HFF-Myc (cell line): ENCODE measurements around the gene BUD31.
A peak's percentile ranks its signal among the peaks of the same experiment; 100 is the strongest.
"Not testable (repeated sequence)": the region's sequence is repeated elsewhere in the genome, so short reads cannot be mapped to it uniquely, and the experiment has no call there.

Source experiments
- DNase-seq: peaks from one replicate; pipeline ENCODE4 v3.0.0-alpha.2; 2011; ENCODE audit warnings: low read depth; ENCODE audit errors: extremely low read depth
- H3K4me3 ChIP-seq: replicated peaks from 2 replicates; pipeline ENCODE4 v1.5.1; 2011; ENCODE audit warnings: low read depth, mild to moderate bottlenecking, control low read depth, low read length
- TF ChIP-seq, protein P1 (sequence below): IDR thresholded peaks from 2 replicates; pipeline ENCODE4 v1.5.1; 2012; ENCODE audit warnings: mild to moderate bottlenecking, low read depth, low read length, control low read depth; ENCODE audit errors: missing control alignments

Gene BUD31

DNA sequence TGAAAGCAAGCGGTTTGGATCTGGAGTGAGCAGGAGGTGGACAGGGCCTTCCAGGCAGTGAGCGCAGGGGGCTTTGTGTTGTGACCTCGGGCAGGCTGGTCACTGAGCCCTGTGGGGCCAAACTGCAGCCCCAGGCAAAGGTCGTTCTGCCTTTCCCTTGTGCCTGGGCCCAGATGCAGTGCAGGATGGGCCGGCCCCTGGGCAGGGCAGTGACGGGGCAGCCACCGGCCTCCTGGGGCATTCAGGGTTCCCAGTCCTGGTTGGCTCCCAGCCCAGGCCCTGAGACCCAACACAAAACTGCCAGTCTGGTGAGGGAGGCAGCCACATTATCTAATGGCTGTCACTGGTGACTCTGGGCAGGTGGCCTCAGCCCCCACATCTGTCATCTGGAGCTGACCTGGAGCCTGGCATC lies 27.1 kb upstream of the BUD31 start:
- TF ChIP-seq, protein P1, sequence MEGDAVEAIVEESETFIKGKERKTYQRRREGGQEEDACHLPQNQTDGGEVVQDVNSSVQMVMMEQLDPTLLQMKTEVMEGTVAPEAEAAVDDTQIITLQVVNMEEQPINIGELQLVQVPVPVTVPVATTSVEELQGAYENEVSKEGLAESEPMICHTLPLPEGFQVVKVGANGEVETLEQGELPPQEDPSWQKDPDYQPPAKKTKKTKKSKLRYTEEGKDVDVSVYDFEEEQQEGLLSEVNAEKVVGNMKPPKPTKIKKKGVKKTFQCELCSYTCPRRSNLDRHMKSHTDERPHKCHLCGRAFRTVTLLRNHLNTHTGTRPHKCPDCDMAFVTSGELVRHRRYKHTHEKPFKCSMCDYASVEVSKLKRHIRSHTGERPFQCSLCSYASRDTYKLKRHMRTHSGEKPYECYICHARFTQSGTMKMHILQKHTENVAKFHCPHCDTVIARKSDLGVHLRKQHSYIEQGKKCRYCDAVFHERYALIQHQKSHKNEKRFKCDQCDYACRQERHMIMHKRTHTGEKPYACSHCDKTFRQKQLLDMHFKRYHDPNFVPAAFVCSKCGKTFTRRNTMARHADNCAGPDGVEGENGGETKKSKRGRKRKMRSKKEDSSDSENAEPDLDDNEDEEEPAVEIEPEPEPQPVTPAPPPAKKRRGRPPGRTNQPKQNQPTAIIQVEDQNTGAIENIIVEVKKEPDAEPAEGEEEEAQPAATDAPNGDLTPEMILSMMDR = no peak

GRCh38 chr7:99383203-99383602 lies 25.6 kb upstream of the BUD31 start:
- no peak overlapping the region for H3K4me3 ChIP-seq
- no peak for DNase-seq
- TF ChIP-seq, protein P1 = no peak

More for the DNA sequence above, 27.1 kb upstream of the BUD31 start:
- no peak for DNase-seq
- no peak overlapping the region for H3K4me3 ChIP-seq

- H3K4me3 ChIP-seq = no peak overlapping the region
- no peak for DNase-seq
- TF ChIP-seq, protein P1 = no peak
Observed at GRCh38 chr7:99383791-99384370, 24.9 kb upstream of the BUD31 start.

- no peak overlapping the region for H3K4me3 ChIP-seq
- DNase-seq = no peak
- TF ChIP-seq, protein P1 = no peak
Observed at GRCh38 chr7:99384523-99384922, 24.2 kb upstream of the BUD31 start.

- TF ChIP-seq, protein P1 = no peak
- no peak for DNase-seq
- no peak overlapping the region for H3K4me3 ChIP-seq
Observed at GRCh38 chr7:99385564-99385963, 23.2 kb upstream of the BUD31 start.

DNA sequence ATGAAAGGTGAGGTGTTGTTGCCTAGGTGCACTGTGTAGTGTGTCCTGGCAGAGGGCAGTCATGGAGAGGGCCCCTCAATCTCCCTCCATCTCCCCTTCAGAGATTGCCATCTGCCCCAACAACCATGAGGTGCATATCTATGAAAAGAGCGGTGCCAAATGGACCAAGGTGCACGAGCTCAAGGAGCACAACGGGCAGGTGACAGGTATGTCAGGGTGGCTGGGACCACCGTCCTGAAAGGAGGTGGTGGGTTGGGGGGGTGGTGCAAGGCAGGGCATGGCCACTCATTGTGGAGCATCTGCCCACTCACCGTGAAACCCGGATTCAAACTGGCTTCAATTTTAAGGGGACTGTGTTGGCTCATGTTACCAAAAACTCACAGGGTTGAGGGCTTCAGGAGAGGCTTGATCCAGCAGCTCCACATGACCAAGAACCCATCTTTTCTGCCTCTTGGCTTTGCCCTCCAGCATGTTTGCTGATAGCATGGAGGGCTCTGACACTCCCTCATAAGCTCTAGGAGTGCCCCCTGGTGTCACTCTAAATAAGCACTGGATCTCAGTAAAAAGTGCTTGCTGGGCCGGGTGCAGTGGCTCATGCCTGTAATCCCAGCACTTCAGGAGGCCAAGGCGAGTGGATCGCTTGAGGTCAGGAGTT lies 22.1 kb upstream of the BUD31 start:
- DNase-seq = no peak
- TF ChIP-seq, protein P1 = peak; percentile 40
- no peak overlapping the region for H3K4me3 ChIP-seq

DNA sequence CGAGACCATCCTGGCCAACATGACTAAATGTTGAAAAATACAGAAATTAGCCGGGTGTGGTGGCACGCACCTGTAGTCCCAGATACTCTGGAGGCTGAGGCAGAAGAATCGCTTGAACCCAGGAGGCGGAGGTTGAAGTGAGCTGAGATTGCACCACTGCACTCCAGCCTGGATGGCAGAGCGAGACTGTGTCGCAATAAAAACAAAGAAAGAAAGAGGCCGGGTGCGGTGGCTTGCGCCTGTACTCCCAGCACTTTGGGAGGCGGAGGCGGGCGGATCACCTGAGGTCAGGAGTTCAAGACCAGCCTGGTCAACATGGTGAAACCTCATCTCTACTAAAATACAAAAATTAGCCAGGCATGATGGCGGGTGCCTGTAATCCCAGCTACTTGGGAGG lies 21.5 kb upstream of the BUD31 start:
- H3K4me3 ChIP-seq, DNase-seq: not testable (repeated sequence)
